GM12878 (cell line): Measurements from ENCODE around the gene PMF1. TPM values are rescaled to one million over a fixed set of nuclear protein-coding genes. Genes with fewer than 3 reads are reported as not detected.

Source experiments
- ATAC-seq: fragments of 200-7000 bp; cut with Tn5 transposase; 3 replicates; pipeline ENCODE4 v1.9.1; 2020; ENCODE audit warnings: mild to moderate bottlenecking, moderate library complexity
- BruUV-seq: library from RNA; stranded (reverse); fragments of 400-500 nt; replicated peaks from 2 replicates; lab custom pipeline; 2021; lab: Mats Ljungman, UMichigan
- CTCF ChIA-PET: fragments of 300-600 bp; sonication (Branson Sonifier 250); formaldehyde crosslinking; extraction: SDS; loops from one replicate; lab custom pipeline; 2021; ENCODE audit warnings: inconsistent platforms; lab: Yijun Ruan, JAX
- POLR2A ChIA-PET: fragments of 350-600 bp; formaldehyde crosslinking; extraction: SDS; loops from one replicate; lab custom pipeline; 2021; ENCODE audit warnings: inconsistent platforms; lab: Charles Lee
- RAD21 ChIA-PET: fragments of 300-600 bp; sonication (Branson Sonifier 250); formaldehyde crosslinking; loops from one replicate; lab custom pipeline; 2023; ENCODE audit warnings: antibody characterized with exemption; ENCODE audit not compliant: unreplicated experiment; lab: Charles Lee
- SMC1A ChIA-PET: fragments of 300-600 bp; sonication (Branson Sonifier 250); formaldehyde crosslinking; loops from one replicate; lab custom pipeline; 2023; ENCODE audit not compliant: unreplicated experiment, uncharacterized antibody; lab: Charles Lee
- DNase-seq: peaks from one replicate; pipeline ENCODE4 v3.0.0-alpha.2; 2011; ENCODE audit warnings: low read depth, low spot score
- FAIRE-seq: peaks from 3 replicates; lab custom pipeline; 2011; peaks lifted over from hg19 to GRCh38; lab: Jason Lieb, UNC
- H2AFZ ChIP-seq: 2 replicates; pipeline ENCODE4 v1.6.0; 2011; ENCODE audit warnings: low read depth, low read length, control low read depth; ENCODE audit not compliant: control insufficient read depth
- H3K27ac ChIP-seq: 2 replicates; pipeline ENCODE4 v1.5.1; 2011; ENCODE audit warnings: control low read depth; ENCODE audit not compliant: control insufficient read depth, insufficient read depth
- H3K27me3 ChIP-seq, 2 experiments: replicated peaks in 1 of 2; 2 replicates each; pipeline versions ENCODE4 v1.6.0 to v1.6.1; 2011; ENCODE audit warnings: low read length in 1 of 2; ENCODE audit not compliant: control insufficient read depth in 2 of 2, insufficient read depth in 2 of 2
- H3K36me3 ChIP-seq, 2 experiments: 2 replicates each; pipeline ENCODE4 v1.5.1; 2011; ENCODE audit warnings: low read length in 1 of 2; ENCODE audit not compliant: control insufficient read depth in 2 of 2, insufficient read depth in 2 of 2
- H3K4me1 ChIP-seq: 2 replicates; pipeline ENCODE4 v1.6.1; 2011; ENCODE audit warnings: mild to moderate bottlenecking, low read length, moderate library complexity, mixed read lengths; ENCODE audit not compliant: control insufficient read depth, insufficient read depth
- H3K4me2 ChIP-seq: 2 replicates; pipeline ENCODE4 v1.6.0; 2011; ENCODE audit warnings: control low read depth; ENCODE audit not compliant: control insufficient read depth, insufficient read depth
- H3K4me3 ChIP-seq: fragments of 200-600 bp; sonication (generic); 2 replicates; pipeline ENCODE4 v1.5.1; 2016
- H3K79me2 ChIP-seq: 2 replicates; pipeline ENCODE4 v1.6.0; 2011; ENCODE audit warnings: low read length; ENCODE audit not compliant: control insufficient read depth, insufficient read depth
- H3K9ac ChIP-seq: 2 replicates; pipeline ENCODE4 v1.8.0; 2011; ENCODE audit warnings: low read length, control low read depth, mixed read lengths; ENCODE audit not compliant: control insufficient read depth, insufficient read depth
- H3K9me3 ChIP-seq: replicated peaks from 3 replicates; pipeline ENCODE4 v1.5.1; 2011; ENCODE audit warnings: mild to moderate bottlenecking, low read length; ENCODE audit not compliant: control insufficient read depth, insufficient read depth
- H4K20me1 ChIP-seq: 2 replicates; pipeline ENCODE4 v1.6.0; 2011; ENCODE audit not compliant: control insufficient read depth, insufficient read depth
- ATF7 ChIP-seq: fragments of 450-650 bp; IDR thresholded peaks from 2 replicates; pipeline ENCODE4 v1.6.1; 2016; ENCODE audit warnings: low read depth, mild to moderate bottlenecking
- BACH1 ChIP-seq: fragments of 450-650 bp; IDR thresholded peaks from 2 replicates; pipeline ENCODE4 v1.6.1; 2017; ENCODE audit warnings: mild to moderate bottlenecking, borderline replicate concordance
- E2F4 ChIP-seq: IDR thresholded peaks from 2 replicates; pipeline ENCODE4 v1.6.1; 2012; ENCODE audit warnings: low read depth, low read length, improper control_type of control experiment
- HDGF ChIP-seq: fragments of 450-650 bp; IDR thresholded peaks from 2 replicates; pipeline ENCODE4 v1.6.1; 2016; ENCODE audit warnings: antibody characterized with exemption
- JUNB ChIP-seq: IDR thresholded peaks from 2 replicates; pipeline ENCODE4 v1.6.1; 2016; ENCODE audit warnings: antibody characterized with exemption, mild to moderate bottlenecking
- MEF2A ChIP-seq: IDR thresholded peaks from 2 replicates; pipeline ENCODE4 v1.6.1; 2011; ENCODE audit warnings: low read depth, mild to moderate bottlenecking, low read length, moderate library complexity; ENCODE audit not compliant: insufficient read depth
- NFYB ChIP-seq: IDR thresholded peaks from 2 replicates; pipeline ENCODE4 v1.6.1; 2011; ENCODE audit warnings: low read depth, mild to moderate bottlenecking, low read length, improper control_type of control experiment, moderate library complexity; ENCODE audit not compliant: insufficient read depth
- RELA ChIP-seq: fragments of 450-650 bp; IDR thresholded peaks from 2 replicates; pipeline ENCODE4 v1.8.0; 2014; ENCODE audit warnings: borderline replicate concordance; ENCODE audit not compliant: partially characterized antibody
- RFX5 ChIP-seq: IDR thresholded peaks from 2 replicates; pipeline ENCODE4 v1.6.1; 2011; ENCODE audit warnings: low read depth, low read length, improper control_type of control experiment
- ZBED1 ChIP-seq: IDR thresholded peaks from 2 replicates; pipeline ENCODE4 v1.6.1; 2016; ENCODE audit warnings: borderline replicate concordance
- ZNF217 ChIP-seq: fragments of 450-650 bp; IDR thresholded peaks from 2 replicates; pipeline ENCODE4 v1.6.1; 2017; ENCODE audit warnings: antibody characterized with exemption, mild to moderate bottlenecking
- WGBS: methylation state at CpG from one replicate; pipeline ENCODE4 v1.1.6; 2016; ENCODE audit warnings: low lambda C conversion rate; ENCODE audit not compliant: insufficient replicate concordance, insufficient coverage; ENCODE audit errors: missing lambda C conversion rate; 5-methylcytosine and 5-hydroxymethylcytosine counted together
- in situ Hi-C: fragments of 300-500 bp; cut with MboI; formaldehyde crosslinking; loops from 9 replicates; pipeline ENCODE4 v1.14.3; 2018; ENCODE audit warnings: mixed read lengths
- intact Hi-C: fragments of 100-400 bp; cut with micrococcal nuclease; formaldehyde crosslinking; loops from one replicate; pipeline ENCODE4 v1.14.2; 2022; ENCODE audit not compliant: unreplicated experiment
- polyA plus RNA-seq, 11 experiments: library from polyadenylated mRNA; depleted of rRNA in 4 of 11; unstranded in 6 of 11; stranded (reverse) in 5 of 11; fragments of >200 nt; fragmentation: Nextera tagmentation in 4 of 11; fragmentation: Illumina TruSeq in 1 of 11; extraction: Ambion mirVana in 4 of 11; extraction: Trizol in 1 of 11; gene quantifications; 1 replicate in 1 of 11; 2 replicates in 10 of 11; pipeline versions ENCODE4 v1.2.1 to v1.2.3, GENCODE V29; 2011 to 2016; ENCODE audit warnings: inconsistent platforms in 2 of 11, missing spikeins in 2 of 11, low read depth in 1 of 11
- total RNA-seq, 4 experiments: library from RNA; depleted of rRNA in 3 of 4; stranded (reverse); fragments of >200 nt in 3 of 4; fragmentation: Illumina TruSeq in 1 of 4; extraction: Trizol in 1 of 4; gene quantifications; 2 replicates each; pipeline versions ENCODE4 v1.2.1 to v1.2.3, GENCODE V29; 2013 to 2021
- TF ChIP-seq, protein P1 (sequence below): IDR thresholded peaks from 2 replicates; pipeline ENCODE4 v1.6.1; 2011; ENCODE audit warnings: borderline replicate concordance, low read depth, mild to moderate bottlenecking, moderate library complexity, mixed read lengths, low read length; ENCODE audit not compliant: insufficient read depth; ENCODE audit errors: extremely low read length

PMF1 gene
- total and polyA plus RNA-seq, 10 of the 15 experiments (the other 5 are each of a cell fraction or from before 2014, with no cell fraction given), result 6.7 to 105 (median 67.3) TPM

DNA sequence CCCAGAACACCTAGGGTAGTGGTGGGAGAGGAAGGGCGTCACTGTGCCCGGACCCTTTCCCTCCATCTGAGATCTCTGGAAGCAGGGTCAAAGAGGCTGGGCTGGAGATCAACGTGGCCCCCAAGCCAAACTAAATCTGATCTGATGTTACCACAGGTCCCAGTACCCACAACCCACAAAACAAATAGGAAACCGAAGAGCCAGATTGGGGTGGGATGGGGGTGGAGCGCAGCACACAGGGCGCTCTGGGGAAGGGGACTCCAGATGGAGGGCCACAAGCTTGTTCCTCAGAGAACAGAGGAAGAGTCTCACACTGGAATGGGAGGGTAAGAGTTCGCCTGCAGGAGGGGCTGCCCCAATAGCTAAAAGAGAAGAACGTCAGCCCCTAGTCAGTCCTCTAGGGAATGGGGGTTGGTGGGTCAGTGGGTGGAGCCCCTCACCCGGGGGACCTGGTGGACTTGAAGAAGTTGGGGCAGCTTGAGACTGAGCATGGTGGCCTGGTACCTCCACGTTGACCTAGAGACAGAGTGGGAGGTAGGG lies 33.5 kb downstream of the PMF1 start:
- H3K4me2 ChIP-seq, result peak overlapping the region; percentile 85
- H3K27me3 ChIP-seq, result no peaks in the 10 kb centered on the region
- RAD21 ChIA-PET, result interaction anchor here (0.7 to 1.1 kb wide), 2 partner anchors 27 to 72 kb away, joined by 3 read pairs; no protein-coding TSS in a partner anchor
- FAIRE-seq, result no peak
- peak overlapping the region; percentile 80; the same call in 1 of the 2 replicates for H2AFZ ChIP-seq
- no peaks in the 10 kb centered on the region for H3K9me3 ChIP-seq
- POLR2A ChIA-PET, result interaction anchor here (0.9 kb wide), 2 partner anchors 8 to 48 kb away, joined by 3 read pairs; no protein-coding TSS in a partner anchor
- H4K20me1 ChIP-seq, result no peaks in the 10 kb centered on the region
- no peaks in the 10 kb centered on the region for H3K79me2 ChIP-seq
- no peak for ATAC-seq
- intact Hi-C loops, result no loop called here
- no peak for DNase-seq
- in situ Hi-C loops, result no loop called here
- H3K4me1 ChIP-seq, result peaks cover 19% of the 10 kb centered on the region
- no TSS peak for BruUV-seq
- SMC1A ChIA-PET, result interaction anchor here (0.6 to 1.3 kb wide), 3 partner anchors 11 to 117 kb away, joined by 3 to 4 read pairs (median 3); no protein-coding TSS in a partner anchor
- TF ChIP-seq RELA (no peak), HDGF (no peak), JUNB (no peak), MEF2A (no peak), BACH1 (no peak), RFX5 (no peak), ZNF217 (no peak), ZBED1 (no peak), ATF7 (no peak), E2F4 (no peak), NFYB (no peak)
- TF ChIP-seq, protein P1, sequence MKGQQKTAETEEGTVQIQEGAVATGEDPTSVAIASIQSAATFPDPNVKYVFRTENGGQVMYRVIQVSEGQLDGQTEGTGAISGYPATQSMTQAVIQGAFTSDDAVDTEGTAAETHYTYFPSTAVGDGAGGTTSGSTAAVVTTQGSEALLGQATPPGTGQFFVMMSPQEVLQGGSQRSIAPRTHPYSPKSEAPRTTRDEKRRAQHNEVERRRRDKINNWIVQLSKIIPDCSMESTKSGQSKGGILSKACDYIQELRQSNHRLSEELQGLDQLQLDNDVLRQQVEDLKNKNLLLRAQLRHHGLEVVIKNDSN, result no peak
- H3K9ac ChIP-seq, result peak overlapping the region; percentile 57; the same call in 1 of the 2 replicates
- 17% methylated on average over 10 of the region's 10 CpGs for WGBS
- CTCF ChIA-PET, result interaction anchor here (1.0 to 1.4 kb wide), 5 partner anchors 73 to 155 kb away, joined by 3 to 4 read pairs (median 3); no protein-coding TSS in a partner anchor
- peak overlapping the region; percentile 71; the same call in 1 of the 2 replicates for H3K4me3 ChIP-seq
- peaks cover 3 to 21% of the 10 kb centered on the region in 2 experiments; a peak in 3 of 4 replicates for H3K36me3 ChIP-seq
- no peak overlapping the region for H3K27ac ChIP-seq
